ENCODE results near the gene WDR87. TPM values are rescaled to one million over a fixed set of nuclear protein-coding genes. Genes with fewer than 3 reads are reported as not detected.

Gene WDR87
- total RNA-seq, 1 experiment from 2014 or later: not detected

DNA sequence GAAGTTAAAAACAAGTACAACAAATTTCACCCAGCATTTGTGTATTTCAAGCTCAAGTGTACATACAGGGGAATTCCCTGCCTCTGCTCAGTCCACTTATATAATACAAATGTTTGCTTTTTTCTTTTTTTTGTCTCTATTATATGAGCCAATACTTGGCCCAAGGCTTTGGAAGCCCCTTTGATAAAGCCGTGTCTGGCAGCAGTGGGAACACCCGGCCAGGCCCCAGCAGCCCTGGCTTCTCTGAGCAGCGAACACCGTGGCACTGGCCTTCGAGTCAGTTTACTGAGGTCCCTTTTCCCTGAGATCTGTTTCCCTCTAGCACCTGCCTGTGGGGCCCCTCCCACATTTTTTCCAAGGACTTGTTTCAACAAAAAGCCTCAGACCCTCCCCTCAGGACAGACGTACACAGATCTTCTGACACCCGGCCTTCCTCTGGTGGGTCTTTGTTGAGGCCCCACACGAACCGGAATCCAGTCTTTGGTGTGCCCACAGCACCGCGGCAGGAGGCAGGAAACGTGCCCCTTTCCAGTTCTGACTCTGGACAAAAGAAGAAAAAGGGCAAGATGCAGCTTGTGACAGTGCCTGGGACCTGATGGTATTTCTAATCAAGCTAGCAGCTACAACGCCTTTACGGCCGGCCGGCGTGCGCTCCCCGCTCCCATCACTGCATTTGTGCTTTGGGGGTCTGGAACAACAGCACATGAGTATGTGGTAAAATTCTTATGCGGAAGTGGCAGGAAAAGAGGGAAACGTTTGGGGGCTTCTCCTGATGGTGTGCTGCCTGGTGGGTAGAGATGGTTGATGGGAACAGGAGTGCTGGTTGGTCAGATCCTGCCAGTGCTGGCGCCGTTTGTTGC is 14.4 kb upstream of the WDR87 start:
- no peak for ATAC-seq
- in situ Hi-C loops (cut with HindIII; ENCODE audit: low pct_unique_long_range_greater_than_20kb, low sequenced_read_pairs): no loop called here
- intact Hi-C loops (cut with micrococcal nuclease; ENCODE audit: unreplicated experiment): no loop called here

DNA sequence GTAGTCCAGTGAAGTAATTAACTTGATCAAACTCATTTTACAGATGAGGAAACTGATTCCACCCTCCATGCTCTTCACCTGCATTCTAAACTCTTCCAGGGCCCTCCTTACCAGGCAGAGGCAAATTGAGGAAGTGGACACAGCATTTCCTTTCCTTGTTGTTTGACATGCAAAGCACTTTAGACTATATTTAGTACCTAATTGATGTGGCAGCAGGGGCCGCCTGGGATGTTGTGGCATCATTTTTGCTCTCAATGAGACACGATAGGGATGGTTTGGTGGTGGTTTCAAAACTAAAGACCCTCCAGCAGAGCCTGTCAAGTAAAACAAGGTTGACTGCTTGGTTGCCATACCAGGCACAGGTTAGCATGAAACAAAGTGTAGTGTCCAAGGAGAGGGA is 8.5 kb upstream of the WDR87 start:
- Histone ChIP-seq H3K36me3 (ENCODE audit: control insufficient read depth, insufficient read depth, low read length) (no peaks in the 10 kb centered on the region), H3K4me1 (ENCODE audit: control insufficient read depth, insufficient read depth, low read length) (no peaks in the 10 kb centered on the region), H3K9me3 (ENCODE audit: control insufficient read depth, insufficient read depth, low read depth, low read length) (no peaks in the 10 kb centered on the region), H3K27me3 (ENCODE audit: control insufficient read depth, insufficient read depth, low read length) (no peaks in the 10 kb centered on the region), H3K27ac (ENCODE audit: low read length) (no peak overlapping the region), H3K4me3 (ENCODE audit: low read depth in 2 of 2, low read length in 2 of 2) (no peak overlapping the region)
- in situ Hi-C loops (cut with HindIII; ENCODE audit: low pct_unique_long_range_greater_than_20kb, low sequenced_read_pairs) (no loop called here), intact Hi-C loops (cut with micrococcal nuclease; ENCODE audit: unreplicated experiment) (no loop called here)
- POLR2A ChIA-PET: interaction anchor here (0.6 kb wide), 1 partner anchor 115 kb away, joined by 3 read pairs; no protein-coding TSS in a partner anchor
- DNase-seq (ENCODE audit: low read depth, low spot score) (no peak), ATAC-seq (no peak)
- TF ChIP-seq, protein P1, sequence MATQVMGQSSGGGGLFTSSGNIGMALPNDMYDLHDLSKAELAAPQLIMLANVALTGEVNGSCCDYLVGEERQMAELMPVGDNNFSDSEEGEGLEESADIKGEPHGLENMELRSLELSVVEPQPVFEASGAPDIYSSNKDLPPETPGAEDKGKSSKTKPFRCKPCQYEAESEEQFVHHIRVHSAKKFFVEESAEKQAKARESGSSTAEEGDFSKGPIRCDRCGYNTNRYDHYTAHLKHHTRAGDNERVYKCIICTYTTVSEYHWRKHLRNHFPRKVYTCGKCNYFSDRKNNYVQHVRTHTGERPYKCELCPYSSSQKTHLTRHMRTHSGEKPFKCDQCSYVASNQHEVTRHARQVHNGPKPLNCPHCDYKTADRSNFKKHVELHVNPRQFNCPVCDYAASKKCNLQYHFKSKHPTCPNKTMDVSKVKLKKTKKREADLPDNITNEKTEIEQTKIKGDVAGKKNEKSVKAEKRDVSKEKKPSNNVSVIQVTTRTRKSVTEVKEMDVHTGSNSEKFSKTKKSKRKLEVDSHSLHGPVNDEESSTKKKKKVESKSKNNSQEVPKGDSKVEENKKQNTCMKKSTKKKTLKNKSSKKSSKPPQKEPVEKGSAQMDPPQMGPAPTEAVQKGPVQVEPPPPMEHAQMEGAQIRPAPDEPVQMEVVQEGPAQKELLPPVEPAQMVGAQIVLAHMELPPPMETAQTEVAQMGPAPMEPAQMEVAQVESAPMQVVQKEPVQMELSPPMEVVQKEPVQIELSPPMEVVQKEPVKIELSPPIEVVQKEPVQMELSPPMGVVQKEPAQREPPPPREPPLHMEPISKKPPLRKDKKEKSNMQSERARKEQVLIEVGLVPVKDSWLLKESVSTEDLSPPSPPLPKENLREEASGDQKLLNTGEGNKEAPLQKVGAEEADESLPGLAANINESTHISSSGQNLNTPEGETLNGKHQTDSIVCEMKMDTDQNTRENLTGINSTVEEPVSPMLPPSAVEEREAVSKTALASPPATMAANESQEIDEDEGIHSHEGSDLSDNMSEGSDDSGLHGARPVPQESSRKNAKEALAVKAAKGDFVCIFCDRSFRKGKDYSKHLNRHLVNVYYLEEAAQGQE (IDR thresholded peaks at IDR 0.05; ENCODE audit: insufficient read depth in 1 of 2, low read depth in 2 of 2, low read length in 1 of 2): no peak
- no peak for TF ChIP-seq POLR2AphosphoS5 (IDR thresholded peaks at IDR 0.05; ENCODE audit: low read depth, low read length)
- no peak for TF ChIP-seq SIN3A (IDR thresholded peaks at IDR 0.05; ENCODE audit: borderline replicate concordance, insufficient read depth, low read depth, low read length)
- TF ChIP-seq, protein P2, sequence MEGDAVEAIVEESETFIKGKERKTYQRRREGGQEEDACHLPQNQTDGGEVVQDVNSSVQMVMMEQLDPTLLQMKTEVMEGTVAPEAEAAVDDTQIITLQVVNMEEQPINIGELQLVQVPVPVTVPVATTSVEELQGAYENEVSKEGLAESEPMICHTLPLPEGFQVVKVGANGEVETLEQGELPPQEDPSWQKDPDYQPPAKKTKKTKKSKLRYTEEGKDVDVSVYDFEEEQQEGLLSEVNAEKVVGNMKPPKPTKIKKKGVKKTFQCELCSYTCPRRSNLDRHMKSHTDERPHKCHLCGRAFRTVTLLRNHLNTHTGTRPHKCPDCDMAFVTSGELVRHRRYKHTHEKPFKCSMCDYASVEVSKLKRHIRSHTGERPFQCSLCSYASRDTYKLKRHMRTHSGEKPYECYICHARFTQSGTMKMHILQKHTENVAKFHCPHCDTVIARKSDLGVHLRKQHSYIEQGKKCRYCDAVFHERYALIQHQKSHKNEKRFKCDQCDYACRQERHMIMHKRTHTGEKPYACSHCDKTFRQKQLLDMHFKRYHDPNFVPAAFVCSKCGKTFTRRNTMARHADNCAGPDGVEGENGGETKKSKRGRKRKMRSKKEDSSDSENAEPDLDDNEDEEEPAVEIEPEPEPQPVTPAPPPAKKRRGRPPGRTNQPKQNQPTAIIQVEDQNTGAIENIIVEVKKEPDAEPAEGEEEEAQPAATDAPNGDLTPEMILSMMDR (IDR thresholded peaks at IDR 0.05): no peak
- CTCF ChIA-PET: no interaction called here
- no TSS peak for BruUV-seq (replicated peaks)

More for the DNA sequence above, 14.4 kb upstream of the WDR87 start:
- H3K27ac ChIP-seq (ENCODE audit: low read length): no peak overlapping the region
- CTCF ChIA-PET: interaction anchor here (0.5 to 0.7 kb wide), 2 partner anchors 12 to 165 kb away, joined by 3 read pairs; no protein-coding TSS in a partner anchor
- no peaks in the 10 kb centered on the region for H3K27me3 ChIP-seq (ENCODE audit: control insufficient read depth, insufficient read depth, low read length)
- no peaks in the 10 kb centered on the region for H3K36me3 ChIP-seq (ENCODE audit: control insufficient read depth, insufficient read depth, low read length)
- POLR2A ChIA-PET: interaction anchor here (0.9 kb wide), 1 partner anchor 11 kb away, joined by 3 read pairs; no protein-coding TSS in a partner anchor
- no peaks in the 10 kb centered on the region for H3K4me1 ChIP-seq (ENCODE audit: control insufficient read depth, insufficient read depth, low read length)
- TF ChIP-seq SIN3A (IDR thresholded peaks at IDR 0.05; ENCODE audit: borderline replicate concordance, insufficient read depth, low read depth, low read length) (no peak), POLR2AphosphoS5 (IDR thresholded peaks at IDR 0.05; ENCODE audit: low read depth, low read length) (no peak), TCF7L2 (IDR thresholded peaks at IDR 0.05; ENCODE audit: low read depth, low read length) (no peak)
- TF ChIP-seq, protein P2 (IDR thresholded peaks at IDR 0.05): no peak
- TF ChIP-seq, protein P1 (IDR thresholded peaks at IDR 0.05; ENCODE audit: insufficient read depth in 1 of 2, low read depth in 2 of 2, low read length in 1 of 2): no peak
- no peak for DNase-seq (ENCODE audit: low read depth, low spot score)
- TSS peak; percentile 54 for BruUV-seq (replicated peaks)
- H3K4me3 ChIP-seq (ENCODE audit: low read depth in 2 of 2, low read length in 2 of 2): no peak overlapping the region
- no peaks in the 10 kb centered on the region for H3K9me3 ChIP-seq (ENCODE audit: control insufficient read depth, insufficient read depth, low read depth, low read length)
